Measurements from ENCODE around the gene BACH2.

- TF ChIP-seq MAX (IDR thresholded peaks at IDR 0.05): no peak
- TF ChIP-seq SP1 (IDR thresholded peaks at IDR 0.05; ENCODE audit: low read depth, low read length): no peak
- TF ChIP-seq, protein P1, sequence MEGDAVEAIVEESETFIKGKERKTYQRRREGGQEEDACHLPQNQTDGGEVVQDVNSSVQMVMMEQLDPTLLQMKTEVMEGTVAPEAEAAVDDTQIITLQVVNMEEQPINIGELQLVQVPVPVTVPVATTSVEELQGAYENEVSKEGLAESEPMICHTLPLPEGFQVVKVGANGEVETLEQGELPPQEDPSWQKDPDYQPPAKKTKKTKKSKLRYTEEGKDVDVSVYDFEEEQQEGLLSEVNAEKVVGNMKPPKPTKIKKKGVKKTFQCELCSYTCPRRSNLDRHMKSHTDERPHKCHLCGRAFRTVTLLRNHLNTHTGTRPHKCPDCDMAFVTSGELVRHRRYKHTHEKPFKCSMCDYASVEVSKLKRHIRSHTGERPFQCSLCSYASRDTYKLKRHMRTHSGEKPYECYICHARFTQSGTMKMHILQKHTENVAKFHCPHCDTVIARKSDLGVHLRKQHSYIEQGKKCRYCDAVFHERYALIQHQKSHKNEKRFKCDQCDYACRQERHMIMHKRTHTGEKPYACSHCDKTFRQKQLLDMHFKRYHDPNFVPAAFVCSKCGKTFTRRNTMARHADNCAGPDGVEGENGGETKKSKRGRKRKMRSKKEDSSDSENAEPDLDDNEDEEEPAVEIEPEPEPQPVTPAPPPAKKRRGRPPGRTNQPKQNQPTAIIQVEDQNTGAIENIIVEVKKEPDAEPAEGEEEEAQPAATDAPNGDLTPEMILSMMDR (IDR thresholded peaks at IDR 0.05; ENCODE audit: control extremely low read depth in 1 of 3, insufficient read depth in 1 of 3, low read depth in 1 of 3, low read length in 3 of 3): no peak
Observed at GRCh38 chr6:90212274-90212673, 84.4 kb downstream of the BACH2 start.
